ENCODE data around the gene CPZ.

Gene CPZ

DNA sequence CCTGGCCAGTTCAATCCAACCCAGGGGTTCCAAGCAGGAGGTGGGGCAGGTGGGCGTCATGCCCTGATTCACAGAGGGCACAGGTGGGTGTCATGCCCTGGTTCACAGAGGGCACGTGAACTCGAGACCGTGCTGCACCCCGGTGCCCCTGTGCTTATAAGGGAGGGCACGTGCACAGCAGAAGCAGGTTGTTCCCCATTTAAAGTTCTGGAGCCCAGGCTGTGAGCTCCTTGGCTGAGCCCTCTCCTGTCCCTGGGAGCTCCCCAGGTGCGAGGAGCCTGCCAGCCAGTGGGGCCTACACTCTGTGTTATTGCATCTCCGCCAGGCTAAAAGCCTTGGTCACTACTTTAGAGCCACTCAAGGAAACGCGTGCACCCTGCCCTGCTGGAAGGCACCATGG, 3.2 kb upstream of the CPZ start:
- no peak for TF ChIP-seq TAF1 (IDR thresholded peaks at IDR 0.05; ENCODE audit: borderline replicate concordance, insufficient read depth, low read length)
- no peak for TF ChIP-seq SIN3A (IDR thresholded peaks at IDR 0.05; ENCODE audit: borderline replicate concordance, insufficient read depth, low read length)
- TF ChIP-seq POLR2AphosphoS5 (IDR thresholded peaks at IDR 0.05; ENCODE audit: low read depth, low read length), result no peak
- no peak for TF ChIP-seq REST (IDR thresholded peaks at IDR 0.05; ENCODE audit: insufficient read depth in 1 of 2, low read depth in 2 of 2, low read length in 2 of 2)
- no peak for TF ChIP-seq FOXP2 (optimal IDR thresholded peaks at IDR 0.05; ENCODE audit: borderline replicate concordance, extremely low read depth, extremely low read length, insufficient read depth)

GRCh38 chr4:8589823-8590545, 2.6 kb upstream of the CPZ start:
- TF ChIP-seq SIN3A (IDR thresholded peaks at IDR 0.05; ENCODE audit: borderline replicate concordance, insufficient read depth, low read length) (no peak), REST (IDR thresholded peaks at IDR 0.05; ENCODE audit: insufficient read depth in 1 of 2, low read depth in 2 of 2, low read length in 2 of 2) (no peak)

GRCh38 chr4:8590546-8590880, 2.1 kb upstream of the CPZ start:
- no peak for TF ChIP-seq FOXP2 (optimal IDR thresholded peaks at IDR 0.05; ENCODE audit: borderline replicate concordance, extremely low read depth, extremely low read length, insufficient read depth)
- TF ChIP-seq SIN3A (IDR thresholded peaks at IDR 0.05; ENCODE audit: borderline replicate concordance, insufficient read depth, low read length), result no peak
- no peak for TF ChIP-seq POLR2AphosphoS5 (IDR thresholded peaks at IDR 0.05; ENCODE audit: low read depth, low read length)
- TF ChIP-seq TAF1 (IDR thresholded peaks at IDR 0.05; ENCODE audit: borderline replicate concordance, insufficient read depth, low read length), result no peak
- TF ChIP-seq REST (IDR thresholded peaks at IDR 0.05; ENCODE audit: insufficient read depth in 1 of 2, low read depth in 2 of 2, low read length in 2 of 2), result no peak

DNA sequence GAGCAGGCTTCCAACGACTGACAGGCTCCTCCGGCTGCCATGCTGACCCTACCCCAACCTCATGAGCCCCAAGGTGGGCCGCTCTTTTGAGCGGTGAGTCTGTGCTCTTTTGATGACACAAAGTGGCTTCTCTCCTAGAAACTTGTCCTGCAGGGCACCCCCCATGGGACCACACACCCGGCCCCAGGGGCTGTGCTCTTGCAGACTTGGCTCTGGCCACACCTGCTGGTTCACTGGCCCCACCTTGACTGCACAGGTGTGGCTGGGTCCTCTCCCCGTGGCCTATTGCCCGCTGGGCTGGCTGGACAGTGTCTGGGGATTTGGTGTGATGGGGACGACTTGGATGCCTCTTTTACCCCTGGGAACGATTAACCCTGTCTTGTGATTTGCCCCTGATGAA, 1.5 kb upstream of the CPZ start:
- TF ChIP-seq FOXP2 (optimal IDR thresholded peaks at IDR 0.05; ENCODE audit: borderline replicate concordance, extremely low read depth, extremely low read length, insufficient read depth), result no peak
- no peak for TF ChIP-seq POLR2AphosphoS5 (IDR thresholded peaks at IDR 0.05; ENCODE audit: low read depth, low read length)
- no peak for TF ChIP-seq REST (IDR thresholded peaks at IDR 0.05; ENCODE audit: insufficient read depth in 1 of 2, low read depth in 2 of 2, low read length in 2 of 2)
- TF ChIP-seq SIN3A (IDR thresholded peaks at IDR 0.05; ENCODE audit: borderline replicate concordance, insufficient read depth, low read length), result no peak
- no peak for TF ChIP-seq TAF1 (IDR thresholded peaks at IDR 0.05; ENCODE audit: borderline replicate concordance, insufficient read depth, low read length)

Measured in PFSK-1 (cell line).